ENCODE data around the gene PPOX.

- TF ChIP-seq EZH2phosphoT487 (IDR thresholded peaks at IDR 0.05; ENCODE audit: borderline replicate concordance): no peak
- no peak for TF ChIP-seq EZH2 (IDR thresholded peaks at IDR 0.05)
- no peak for TF ChIP-seq CTCF (IDR thresholded peaks at IDR 0.05 in 2 of 3, conservative IDR thresholded peaks at IDR 0.05 in 1 of 3; ENCODE audit: borderline replicate concordance in 1 of 3, insufficient read depth in 1 of 3, low read depth in 2 of 3, low read length in 2 of 3)
- TF ChIP-seq POLR2A (IDR thresholded peaks at IDR 0.05; ENCODE audit: borderline replicate concordance, extremely low read depth, insufficient read depth, insufficient read length): no peak
- TF ChIP-seq RAD21 (IDR thresholded peaks at IDR 0.05; ENCODE audit: low read depth): no peak
- TF ChIP-seq POLR2AphosphoS5 (IDR thresholded peaks at IDR 0.05; ENCODE audit: low read depth, low read length): no peak
- TF ChIP-seq MAX (IDR thresholded peaks at IDR 0.05): no peak
Observed at GRCh38 chr1:161198194-161198896, 32.1 kb downstream of the PPOX start.
